K562 (cell line): ENCODE data around the gene THBS2. TPM values are rescaled to one million over a fixed set of nuclear protein-coding genes. Genes with fewer than 3 reads are reported as not detected.
"Not testable (repeated sequence)": the region's sequence is repeated elsewhere in the genome, so short reads cannot be mapped to it uniquely, and the experiment has no call there.

ENCODE experiments used
- ATAC-seq: fragments of 200-7000 bp; cut with Tn5 transposase; 3 replicates; pipeline ENCODE4 v1.9.1; 2020; ENCODE audit warnings: moderate library complexity
- BruUV-seq: library from RNA; stranded (reverse); fragments of 400-500 nt; replicated peaks from 2 replicates; lab custom pipeline; 2021; lab: Mats Ljungman, UMichigan
- CTCF ChIA-PET: fragments of 300-600 bp; formaldehyde crosslinking; extraction: SDS; loops from one replicate; lab custom pipeline; 2021; ENCODE audit warnings: low intra/inter-chr PET ratio; lab: Yijun Ruan, JAX
- POLR2A ChIA-PET: fragments of 300-600, 350-650 bp; sonication (Branson Sonifier 250); formaldehyde crosslinking; extraction: SDS; loops from one replicate; lab custom pipeline; 2021; ENCODE audit warnings: antibody characterized with exemption, inconsistent platforms; lab: Yijun Ruan, JAX
- DNase-seq, 4 experiments: peaks; one replicate each; pipeline versions ENCODE4 v3.0.0 to v3.0.0-alpha.2; 2011 to 2018; ENCODE audit warnings: low spot score in 3 of 4, mixed read lengths in 3 of 4; ENCODE audit errors: extremely low read depth in 1 of 4
- FAIRE-seq: peaks from 2 replicates; lab custom pipeline; 2011; peaks lifted over from hg19 to GRCh38; lab: Jason Lieb, UNC
- H2AFZ ChIP-seq: 2 replicates; pipeline ENCODE4 v1.6.0; 2011; ENCODE audit warnings: low read depth, low read length, control low read depth, inconsistent platforms
- H3K27ac ChIP-seq: fragments of 200-600 bp; 3 replicates; pipeline ENCODE4 v1.8.0; 2011; ENCODE audit warnings: low read depth, mild to moderate bottlenecking, control low read depth, inconsistent platforms, low read length, moderate library complexity, mixed read lengths; ENCODE audit errors: extremely low read depth
- H3K27me3 ChIP-seq, 2 experiments: fragments of 300-600 bp in 1 of 2; 2 replicates in 1 of 2; 3 replicates in 1 of 2; pipeline versions ENCODE4 v1.6.0 to v1.8.0; 2011; ENCODE audit warnings: inconsistent platforms in 2 of 2, low read length in 2 of 2, mild to moderate bottlenecking in 1 of 2, mixed read lengths in 1 of 2, moderate library complexity in 1 of 2; ENCODE audit not compliant: control insufficient read depth in 2 of 2, insufficient read depth in 2 of 2
- H3K36me3 ChIP-seq: fragments of 300-600 bp; 3 replicates; pipeline ENCODE4 v1.8.0; 2011; ENCODE audit warnings: mild to moderate bottlenecking, low read length, inconsistent platforms; ENCODE audit not compliant: control insufficient read depth, insufficient read depth
- H3K4me1 ChIP-seq, 2 experiments: fragments of 200-600 bp in 1 of 2; replicated peaks in 1 of 2; 2 replicates in 1 of 2; 3 replicates in 1 of 2; pipeline versions ENCODE4 v1.5.1 to v1.8.0; 2011; ENCODE audit warnings: inconsistent platforms in 2 of 2, low read length in 2 of 2, mild to moderate bottlenecking in 1 of 2, mixed read lengths in 1 of 2, moderate library complexity in 1 of 2; ENCODE audit not compliant: control insufficient read depth in 2 of 2, insufficient read depth in 2 of 2
- H3K4me2 ChIP-seq: 2 replicates; pipeline ENCODE4 v1.6.1; 2011; ENCODE audit warnings: low read length, control low read depth, inconsistent platforms, mixed read lengths; ENCODE audit not compliant: insufficient read depth
- H3K4me3 ChIP-seq: fragments of 200-600 bp; sonication (generic), shearing (Covaris generic); 2 replicates; pipeline ENCODE4 v1.5.1; 2016; ENCODE audit warnings: control low read depth, inconsistent platforms
- H3K79me2 ChIP-seq: fragments of 200-600 bp; 3 replicates; pipeline ENCODE4 v1.8.0; 2011; ENCODE audit warnings: low read length, inconsistent platforms; ENCODE audit not compliant: control insufficient read depth, insufficient read depth
- H3K9ac ChIP-seq, 2 experiments: 2 replicates each; pipeline versions ENCODE4 v1.6.0 to v1.6.1; 2011; ENCODE audit warnings: low read depth in 2 of 2, low read length in 2 of 2, control low read depth in 1 of 2, inconsistent platforms in 1 of 2, mild to moderate bottlenecking in 1 of 2, mixed read lengths in 1 of 2; ENCODE audit not compliant: insufficient read depth in 1 of 2
- H3K9me1 ChIP-seq: one replicate; pipeline ENCODE4 v1.6.0; 2011; ENCODE audit warnings: inconsistent platforms, mild to moderate bottlenecking, low read length, moderate library complexity; ENCODE audit not compliant: control insufficient read depth, insufficient read depth
- H3K9me3 ChIP-seq: replicated peaks from 2 replicates; pipeline ENCODE4 v1.5.1; 2011; ENCODE audit warnings: low read depth, low read length, inconsistent platforms; ENCODE audit not compliant: control insufficient read depth, insufficient read depth
- H4K20me1 ChIP-seq: replicated peaks from 2 replicates; pipeline ENCODE4 v1.6.1; 2011; ENCODE audit warnings: low read length, inconsistent platforms, mixed read lengths; ENCODE audit not compliant: control insufficient read depth, insufficient read depth
- ETV5 ChIP-seq: sonication (generic); formaldehyde crosslinking; IDR thresholded peaks from 2 replicates; pipeline ENCODE4 v1.4.0; 2020; ENCODE audit warnings: low read depth, mild to moderate bottlenecking, missing genetic modification reagents
- GABPB2 ChIP-seq: fragments of 250-450 bp; sonication (Bioruptor Pico); conservative IDR thresholded peaks from 2 replicates; pipeline ENCODE4 v1.5.1; 2021; ENCODE audit warnings: mild to moderate bottlenecking
- HNRNPUL1 ChIP-seq: fragments of 200-400 bp; formaldehyde crosslinking; IDR thresholded peaks from 2 replicates; pipeline ENCODE4 v1.6.1; 2017; ENCODE audit warnings: low read length
- SP2 ChIP-seq: IDR thresholded peaks from 2 replicates; pipeline ENCODE4 v1.6.1; 2011; ENCODE audit warnings: mild to moderate bottlenecking, low read depth, low read length, moderate library complexity; ENCODE audit not compliant: poor library complexity, severe bottlenecking; ENCODE audit errors: extremely low read depth
- ZNF253 ChIP-seq: fragments of 250-450 bp; sonication (Bioruptor Pico); conservative IDR thresholded peaks from 2 replicates; pipeline ENCODE4 v1.6.1; 2021; ENCODE audit warnings: mild to moderate bottlenecking
- WGBS: fragments of 100-300 bp; shearing (Covaris generic); methylation state at CpG from one replicate; pipeline ENCODE4 v1.1.6; 2016; ENCODE audit warnings: low coverage, mixed read lengths; ENCODE audit not compliant: insufficient coverage; ENCODE audit errors: missing lambda C conversion rate; 5-methylcytosine and 5-hydroxymethylcytosine counted together
- in situ Hi-C: fragments of 300-500 bp; cut with MboI; formaldehyde crosslinking; loops from 4 replicates; pipeline ENCODE4 v1.15.0; 2018; ENCODE audit warnings: inconsistent platforms, mixed read lengths
- intact Hi-C: fragments of 100-400 bp; cut with micrococcal nuclease; formaldehyde crosslinking; loops from 2 replicates; pipeline ENCODE4 v1.14.2; 2022
- polyA plus RNA-seq, 8 experiments: library from polyadenylated mRNA; depleted of rRNA in 4 of 8; stranded (reverse) in 5 of 8; unstranded in 3 of 8; fragments of >200 nt; fragmentation: Nextera tagmentation in 2 of 8; fragmentation: Illumina TruSeq in 1 of 8; extraction: Ambion mirVana in 2 of 8; extraction: Trizol in 1 of 8; gene quantifications; 2 replicates each; pipeline versions ENCODE4 v1.2.1 to v1.2.3, GENCODE V29; 2011 to 2014; ENCODE audit warnings: inconsistent platforms in 1 of 8, missing spikeins in 1 of 8
- total RNA-seq, 7 experiments: library from RNA; depleted of rRNA in 6 of 7; stranded (reverse); fragments of >200 nt in 6 of 7; fragmentation: Illumina TruSeq in 2 of 7; extraction: Trizol in 2 of 7; gene quantifications; 2 replicates each; pipeline versions ENCODE4 v1.2.1 to v1.2.3, GENCODE V29; 2011 to 2021; ENCODE audit warnings: low replicate concordance in 1 of 7
- TF ChIP-seq, protein P1 (sequence below): sonication (generic); formaldehyde crosslinking; IDR thresholded peaks from 2 replicates; pipeline ENCODE4 v1.8.1; 2022; ENCODE audit warnings: missing genetic modification reagents

THBS2 gene
- total and polyA plus RNA-seq, 9 of the 15 experiments (the other 6 are each of a cell fraction or from before 2014, with no cell fraction given), result 0.03 to 0.11 (median 0.03) TPM; not detected in 6

DNA sequence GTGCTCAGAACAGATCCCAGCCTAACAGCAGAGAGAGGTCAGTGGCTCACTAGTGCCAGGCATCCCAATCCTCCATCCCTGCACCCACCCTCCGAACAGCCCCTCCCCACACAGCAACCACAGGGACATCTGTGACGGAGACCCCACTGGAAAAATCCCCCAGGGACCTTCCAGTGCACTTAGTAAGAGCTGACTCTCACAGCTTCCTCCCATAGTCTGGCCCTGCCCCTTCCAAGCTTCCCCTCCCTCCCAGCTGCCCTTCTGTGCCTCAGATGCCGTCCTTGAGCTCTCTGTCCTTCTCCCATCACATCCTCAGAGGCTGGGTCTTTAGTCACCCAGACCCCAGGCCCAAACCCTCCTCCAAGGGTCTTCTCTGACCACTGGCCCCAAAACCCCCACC is 9.7 kb upstream of the THBS2 start (continued):
- TF ChIP-seq ETV5 (CRISPR knock-in tag) (no peak), SP2 (no peak), HNRNPUL1 (no peak), GABPB2 (no peak), ZNF253 (CRISPR knock-in tag) (no peak)
- TF ChIP-seq, protein P1, sequence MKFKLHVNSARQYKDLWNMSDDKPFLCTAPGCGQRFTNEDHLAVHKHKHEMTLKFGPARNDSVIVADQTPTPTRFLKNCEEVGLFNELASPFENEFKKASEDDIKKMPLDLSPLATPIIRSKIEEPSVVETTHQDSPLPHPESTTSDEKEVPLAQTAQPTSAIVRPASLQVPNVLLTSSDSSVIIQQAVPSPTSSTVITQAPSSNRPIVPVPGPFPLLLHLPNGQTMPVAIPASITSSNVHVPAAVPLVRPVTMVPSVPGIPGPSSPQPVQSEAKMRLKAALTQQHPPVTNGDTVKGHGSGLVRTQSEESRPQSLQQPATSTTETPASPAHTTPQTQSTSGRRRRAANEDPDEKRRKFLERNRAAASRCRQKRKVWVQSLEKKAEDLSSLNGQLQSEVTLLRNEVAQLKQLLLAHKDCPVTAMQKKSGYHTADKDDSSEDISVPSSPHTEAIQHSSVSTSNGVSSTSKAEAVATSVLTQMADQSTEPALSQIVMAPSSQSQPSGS, result no peak

DNA sequence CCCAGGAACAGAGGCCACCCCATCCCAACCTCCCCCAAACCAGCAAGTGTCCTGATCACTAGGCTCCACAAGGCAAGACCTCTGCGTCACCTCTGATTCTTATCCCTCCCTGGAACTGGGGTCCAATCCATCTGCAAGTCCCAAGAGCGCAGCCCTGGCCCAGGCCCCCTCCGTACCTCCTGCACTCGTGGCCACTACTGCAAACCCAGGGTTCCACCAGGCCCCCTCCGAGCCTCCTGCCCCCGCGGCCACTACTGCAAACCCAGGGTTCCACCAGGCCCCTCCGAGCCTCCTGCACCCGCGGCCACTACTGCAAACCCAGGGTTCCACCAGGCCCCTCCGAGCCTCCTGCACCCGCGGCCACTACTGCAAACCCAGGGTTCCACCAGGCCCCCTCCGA is 9.0 kb upstream of the THBS2 start:
- in situ Hi-C loops, BruUV-seq: not testable (repeated sequence)
- H3K27me3 ChIP-seq, result peaks cover 20 to 53% of the 10 kb centered on the region in 2 experiments; a peak in 4 of 5 replicates

More for the DNA sequence above, 9.0 kb upstream of the THBS2 start:
- under 1% methylated on average over 10 of the region's 14 CpGs for WGBS
- H3K9me1 ChIP-seq, H3K36me3 ChIP-seq, ATAC-seq, H3K4me3 ChIP-seq, FAIRE-seq, POLR2A ChIA-PET, H3K4me1 ChIP-seq, DNase-seq, H3K9me3 ChIP-seq, H4K20me1 ChIP-seq, H3K4me2 ChIP-seq, CTCF ChIA-PET, H3K9ac ChIP-seq, intact Hi-C loops, H3K79me2 ChIP-seq, H2AFZ ChIP-seq, H3K27ac ChIP-seq: not testable (repeated sequence)
